Gastrocnemius medialis (tissue), 4 donors: ENCODE measurements around the gene IGFN1.

Experiments
- POLR2A ChIP-seq, 2 donors: fragments of 450-650 bp; IDR thresholded peaks; one replicate each; pipeline ENCODE4 v1.6.1; 2017; ENCODE audit warnings: antibody characterized with exemption in 2 of 2, mild to moderate bottlenecking in 2 of 2, moderate library complexity in 2 of 2
- TF ChIP-seq, protein P1 (sequence below), 5 experiments: fragments of 450-650 bp in 3 of 5; fragments of 200-600 bp in 2 of 5; sonication (generic) in 2 of 5; IDR thresholded peaks in 4 of 5; conservative IDR thresholded peaks in 1 of 5; 1 replicate in 4 of 5; 2 replicates in 1 of 5; pipeline ENCODE4 v1.5.1; 2016 to 2019; ENCODE audit warnings: antibody characterized with exemption in 5 of 5, mild to moderate bottlenecking in 3 of 5, moderate library complexity in 3 of 5

DNA sequence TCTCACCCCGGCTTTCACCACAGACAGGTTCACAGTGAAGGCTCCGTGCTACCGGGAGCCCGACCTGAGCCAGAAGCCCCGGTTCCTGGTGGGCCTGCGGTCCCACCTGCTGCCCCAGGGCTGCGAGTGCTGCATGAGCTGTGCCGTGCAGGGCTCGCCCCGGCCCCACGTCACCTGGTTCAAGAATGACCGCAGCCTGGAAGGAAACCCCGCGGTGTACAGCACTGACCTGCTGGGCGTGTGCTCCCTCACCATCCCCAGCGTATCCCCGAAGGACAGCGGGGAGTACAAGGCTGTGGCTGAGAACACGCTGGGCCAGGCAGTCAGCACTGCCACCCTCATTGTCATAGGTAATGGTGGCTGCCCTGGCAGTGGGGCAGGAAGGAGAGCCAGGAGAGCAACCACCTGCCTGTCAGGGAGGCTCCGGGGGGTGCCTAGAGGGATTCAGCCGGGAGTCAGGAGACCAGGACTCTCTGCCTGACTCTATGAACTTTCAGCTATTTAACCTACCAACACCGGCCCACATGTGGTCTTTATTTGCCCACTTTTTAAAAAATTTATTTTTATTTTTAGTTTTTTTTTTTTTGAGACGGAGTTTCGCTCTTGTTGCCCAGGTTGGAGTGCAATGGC, 36.4 kb downstream of the IGFN1 start:
- TF ChIP-seq POLR2A (IDR thresholded peaks at IDR 0.05) = no peak
- TF ChIP-seq, protein P1, sequence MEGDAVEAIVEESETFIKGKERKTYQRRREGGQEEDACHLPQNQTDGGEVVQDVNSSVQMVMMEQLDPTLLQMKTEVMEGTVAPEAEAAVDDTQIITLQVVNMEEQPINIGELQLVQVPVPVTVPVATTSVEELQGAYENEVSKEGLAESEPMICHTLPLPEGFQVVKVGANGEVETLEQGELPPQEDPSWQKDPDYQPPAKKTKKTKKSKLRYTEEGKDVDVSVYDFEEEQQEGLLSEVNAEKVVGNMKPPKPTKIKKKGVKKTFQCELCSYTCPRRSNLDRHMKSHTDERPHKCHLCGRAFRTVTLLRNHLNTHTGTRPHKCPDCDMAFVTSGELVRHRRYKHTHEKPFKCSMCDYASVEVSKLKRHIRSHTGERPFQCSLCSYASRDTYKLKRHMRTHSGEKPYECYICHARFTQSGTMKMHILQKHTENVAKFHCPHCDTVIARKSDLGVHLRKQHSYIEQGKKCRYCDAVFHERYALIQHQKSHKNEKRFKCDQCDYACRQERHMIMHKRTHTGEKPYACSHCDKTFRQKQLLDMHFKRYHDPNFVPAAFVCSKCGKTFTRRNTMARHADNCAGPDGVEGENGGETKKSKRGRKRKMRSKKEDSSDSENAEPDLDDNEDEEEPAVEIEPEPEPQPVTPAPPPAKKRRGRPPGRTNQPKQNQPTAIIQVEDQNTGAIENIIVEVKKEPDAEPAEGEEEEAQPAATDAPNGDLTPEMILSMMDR (IDR thresholded peaks at IDR 0.05 in 4 of 5, conservative IDR thresholded peaks at IDR 0.05 in 1 of 5) = no peak
